Kasumi-1 (cell line): Measurements from ENCODE around the gene CHMP6.

ENCODE experiments used
- DNase-seq, 2 experiments: peaks; one replicate each; lab custom pipeline; 2025; lab: John Stamatoyannopoulos, UW

Gene CHMP6

DNA sequence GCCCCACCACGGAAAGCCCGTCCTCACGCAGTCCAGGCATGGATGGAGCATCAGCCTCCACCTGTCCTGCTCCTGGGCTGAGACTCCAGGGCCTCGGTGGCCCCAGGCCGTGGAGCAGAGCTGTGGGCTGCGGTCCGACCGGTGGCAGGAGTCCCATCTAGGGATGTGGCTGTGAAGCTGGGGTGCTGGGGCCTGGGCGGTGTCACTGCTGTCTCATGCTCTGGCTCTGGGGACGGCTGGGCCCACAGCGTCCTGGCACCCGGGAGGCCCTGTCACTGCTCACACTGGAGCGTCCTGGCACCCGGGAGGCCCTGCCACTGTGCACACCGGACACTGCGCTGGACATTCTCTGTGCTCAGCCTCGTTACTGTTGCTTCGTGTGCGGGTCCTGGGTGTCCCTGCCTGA is 51.7 kb downstream of the CHMP6 start:
- DNase-seq: no peak

- no peak for DNase-seq
Measured at GRCh38 chr17:81043725-81044427, 52.2 kb downstream of the CHMP6 start.

- DNase-seq: no peak
Measured at GRCh38 chr17:81044428-81044763, 52.8 kb downstream of the CHMP6 start.

- no peak for DNase-seq
Measured at GRCh38 chr17:81044764-81045589, 53.3 kb downstream of the CHMP6 start.

DNA sequence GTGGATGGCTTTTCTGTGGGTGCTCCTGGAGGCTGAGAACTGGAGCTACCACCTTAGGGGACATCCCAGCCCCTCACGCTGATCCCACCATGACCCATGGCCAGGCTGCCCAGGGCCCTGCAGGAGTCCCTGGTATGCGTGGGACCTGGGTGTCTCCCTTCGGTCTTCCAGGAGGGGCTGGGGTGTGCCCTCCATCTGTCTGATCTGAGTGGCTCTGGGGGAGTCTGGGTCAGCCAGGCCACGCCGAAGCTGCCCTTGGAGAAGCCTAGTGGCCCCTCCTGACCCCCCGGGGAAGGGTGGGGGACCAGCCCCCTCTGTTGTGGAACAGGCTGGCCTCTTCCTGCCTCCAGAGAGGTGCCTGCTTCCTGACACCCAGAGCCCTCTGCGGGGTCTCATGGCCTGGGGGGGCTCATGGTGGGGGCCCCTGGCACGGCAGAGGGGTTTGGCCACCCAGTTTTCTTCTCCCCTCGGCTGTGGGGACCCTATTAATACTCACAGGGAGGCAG is 54.0 kb downstream of the CHMP6 start:
- DNase-seq: no peak

DNA sequence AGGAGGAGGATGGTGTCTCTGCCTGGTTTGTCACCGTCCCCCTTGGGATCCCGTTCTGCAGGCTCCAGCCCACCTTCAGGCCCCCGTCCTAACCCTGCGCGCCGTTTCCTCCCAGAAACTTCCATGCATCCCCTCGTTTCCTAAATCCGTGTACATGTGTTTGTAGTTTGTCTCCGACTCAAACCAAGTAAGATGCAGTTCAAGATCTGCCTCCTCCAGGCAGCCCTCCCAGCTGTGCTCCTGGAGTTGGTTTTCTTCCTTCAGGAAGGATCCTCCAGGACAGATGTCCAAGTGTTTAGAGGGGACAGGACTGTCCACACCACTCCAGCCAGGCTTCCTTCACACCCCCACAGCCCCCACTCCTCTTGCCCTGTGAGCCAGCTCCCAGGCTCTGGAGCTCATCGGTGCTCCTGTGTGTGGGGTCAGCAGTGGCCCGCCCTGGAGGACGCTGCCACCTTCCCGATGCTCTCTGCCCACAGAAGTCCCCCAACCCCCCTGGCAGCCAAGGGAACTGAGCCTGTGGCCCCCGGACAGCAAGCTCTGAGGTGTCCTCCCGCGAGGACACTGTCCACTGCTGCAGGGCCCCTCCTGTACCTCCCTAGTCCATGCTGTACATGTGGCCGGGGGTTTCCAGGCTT is 54.6 kb downstream of the CHMP6 start:
- DNase-seq: no peak

DNA sequence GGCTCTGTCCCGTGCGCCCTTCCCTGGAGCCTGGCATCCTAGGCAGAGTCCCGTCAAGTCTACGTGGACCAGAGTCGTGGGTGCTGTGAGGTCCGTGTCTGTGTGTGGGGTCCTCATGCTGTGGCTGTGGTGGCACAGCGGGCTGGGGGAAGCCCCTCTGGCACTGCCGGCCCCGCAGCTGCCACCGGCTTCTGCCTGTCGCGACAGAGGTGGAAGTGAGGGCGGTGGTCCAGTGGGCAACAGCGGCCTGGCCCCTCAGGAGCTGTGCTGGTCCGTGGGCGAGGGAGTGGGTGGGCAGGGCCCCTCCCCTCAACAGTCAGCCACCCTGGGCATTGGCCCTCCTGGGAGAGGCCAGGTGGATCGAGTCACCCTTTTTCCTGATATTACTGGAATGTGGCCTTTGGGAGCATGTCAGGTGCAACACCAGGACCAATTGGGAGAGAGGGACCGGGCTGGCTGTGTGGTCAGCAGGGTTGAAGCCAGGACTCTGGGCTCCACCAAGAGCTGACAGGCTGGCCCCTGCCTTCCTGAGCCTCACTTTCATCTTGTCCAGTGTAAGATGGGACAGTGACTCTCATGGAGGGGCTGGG is 55.2 kb downstream of the CHMP6 start:
- DNase-seq: no peak

- DNase-seq: no peak
Measured at GRCh38 chr17:81048827-81049371, 57.3 kb downstream of the CHMP6 start.

GRCh38 chr17:81049372-81049911 is 57.8 kb downstream of the CHMP6 start:
- no peak for DNase-seq
